Gastrocnemius medialis (tissue), 4 donors: Measurements from ENCODE around the gene RASGEF1B. TPM values are rescaled to one million over a fixed set of nuclear protein-coding genes. Genes with fewer than 3 reads are reported as not detected.

Experiments
- ATAC-seq, 2 donors: fragments of 150-250 bp; one replicate each; pipeline ENCODE4 v1.9.1; 2016
- DNase-seq, 2 donors: peaks; one replicate each; pipeline ENCODE4 v3.0.0-alpha.2; 2019
- H3K27ac ChIP-seq, 4 donors: fragments of 200-600 bp; sonication (generic); 1 replicate in 1 of 4; 2 replicates in 3 of 4; pipeline ENCODE4 v1.5.1; 2016 to 2018; ENCODE audit warnings: mild to moderate bottlenecking in 2 of 4, moderate library complexity in 1 of 4
- H3K27me3 ChIP-seq, 3 donors: fragments of 200-600 bp; sonication (generic) in 2 of 3; 1 replicate in 1 of 3; 2 replicates in 2 of 3; pipeline versions ENCODE4 v1.5.1 to v1.6.0; 2016 to 2019; ENCODE audit warnings: mild to moderate bottlenecking in 1 of 3, moderate library complexity in 1 of 3
- H3K36me3 ChIP-seq, 2 donors: fragments of 200-600 bp; sonication (generic) in 1 of 2; one replicate each; pipeline ENCODE4 v1.5.1; 2017 to 2018
- H3K4me1 ChIP-seq, 2 donors: fragments of 200-600 bp; sonication (generic) in 1 of 2; one replicate each; pipeline ENCODE4 v1.5.1; 2016 to 2017; ENCODE audit warnings: mild to moderate bottlenecking in 2 of 2
- H3K4me3 ChIP-seq, 4 donors: fragments of 200-600 bp; sonication (generic) in 3 of 4; 1 replicate in 1 of 4; 2 replicates in 3 of 4; pipeline ENCODE4 v1.5.1; 2016 to 2019; ENCODE audit warnings: mild to moderate bottlenecking in 2 of 4
- H3K9me3 ChIP-seq, 3 donors: fragments of 200-600 bp; sonication (generic) in 2 of 3; 1 replicate in 1 of 3; 2 replicates in 2 of 3; pipeline ENCODE4 v1.5.1; 2016 to 2019
- POLR2A ChIP-seq, 2 donors: fragments of 450-650 bp; IDR thresholded peaks; one replicate each; pipeline ENCODE4 v1.6.1; 2017; ENCODE audit warnings: antibody characterized with exemption in 2 of 2, mild to moderate bottlenecking in 2 of 2, moderate library complexity in 2 of 2
- in situ Hi-C, 4 donors: fragments of 200-750 bp; cut with MboI; loops; one replicate each; pipeline versions ENCODE4 v1.15.0 to v1.8.0; 2017; ENCODE audit warnings: low sequenced_read_pairs in 4 of 4
- intact Hi-C: fragments of 100-400 bp; cut with DNase I; formaldehyde crosslinking; loops from one replicate; pipeline ENCODE4 v1.15.1; 2023; ENCODE audit warnings: low total_unique reads
- total RNA-seq, 4 donors: library from RNA; depleted of rRNA; stranded (reverse); fragments of >200 nt; gene quantifications; one replicate each; pipeline versions ENCODE4 v1.1.0 to v1.2.3, GENCODE V29; 2016
- TF ChIP-seq, protein P1 (sequence below), 5 experiments: fragments of 450-650 bp in 3 of 5; fragments of 200-600 bp in 2 of 5; sonication (generic) in 2 of 5; IDR thresholded peaks in 4 of 5; conservative IDR thresholded peaks in 1 of 5; 1 replicate in 4 of 5; 2 replicates in 1 of 5; pipeline ENCODE4 v1.5.1; 2016 to 2019; ENCODE audit warnings: antibody characterized with exemption in 5 of 5, mild to moderate bottlenecking in 3 of 5, moderate library complexity in 3 of 5

Gene RASGEF1B
- total RNA-seq, 4 donors from 2014 or later = 1.9 to 6.0 (median 5.2) TPM

GRCh38 chr4:81399306-81400086 lies 72.2 kb downstream of the RASGEF1B start:
- H3K36me3 ChIP-seq = no peaks in the 10 kb centered on the region
- no peak for ATAC-seq
- intact Hi-C loops = loop anchor here (10.0 kb wide), 1 partner anchor 805 kb away; no protein-coding TSS in a partner anchor
- DNase-seq = no peak
- H3K4me3 ChIP-seq = no peak overlapping the region
- H3K9me3 ChIP-seq = no peaks in the 10 kb centered on the region
- no peaks in the 10 kb centered on the region for H3K4me1 ChIP-seq
- H3K27ac ChIP-seq = no peak overlapping the region
- in situ Hi-C loops = loop anchor here in 1 of 4 donors (10.0 kb wide), 1 partner anchor 875 kb away; no protein-coding TSS in a partner anchor
- no peaks in the 10 kb centered on the region for H3K27me3 ChIP-seq
- TF ChIP-seq, protein P1, sequence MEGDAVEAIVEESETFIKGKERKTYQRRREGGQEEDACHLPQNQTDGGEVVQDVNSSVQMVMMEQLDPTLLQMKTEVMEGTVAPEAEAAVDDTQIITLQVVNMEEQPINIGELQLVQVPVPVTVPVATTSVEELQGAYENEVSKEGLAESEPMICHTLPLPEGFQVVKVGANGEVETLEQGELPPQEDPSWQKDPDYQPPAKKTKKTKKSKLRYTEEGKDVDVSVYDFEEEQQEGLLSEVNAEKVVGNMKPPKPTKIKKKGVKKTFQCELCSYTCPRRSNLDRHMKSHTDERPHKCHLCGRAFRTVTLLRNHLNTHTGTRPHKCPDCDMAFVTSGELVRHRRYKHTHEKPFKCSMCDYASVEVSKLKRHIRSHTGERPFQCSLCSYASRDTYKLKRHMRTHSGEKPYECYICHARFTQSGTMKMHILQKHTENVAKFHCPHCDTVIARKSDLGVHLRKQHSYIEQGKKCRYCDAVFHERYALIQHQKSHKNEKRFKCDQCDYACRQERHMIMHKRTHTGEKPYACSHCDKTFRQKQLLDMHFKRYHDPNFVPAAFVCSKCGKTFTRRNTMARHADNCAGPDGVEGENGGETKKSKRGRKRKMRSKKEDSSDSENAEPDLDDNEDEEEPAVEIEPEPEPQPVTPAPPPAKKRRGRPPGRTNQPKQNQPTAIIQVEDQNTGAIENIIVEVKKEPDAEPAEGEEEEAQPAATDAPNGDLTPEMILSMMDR (IDR thresholded peaks at IDR 0.05 in 4 of 5, conservative IDR thresholded peaks at IDR 0.05 in 1 of 5) = no peak
- no peak for TF ChIP-seq POLR2A (IDR thresholded peaks at IDR 0.05)

GRCh38 chr4:81398379-81398778 lies 73.3 kb downstream of the RASGEF1B start:
- DNase-seq = no peak
- no peaks in the 10 kb centered on the region for H3K9me3 ChIP-seq
- no peaks in the 10 kb centered on the region for H3K36me3 ChIP-seq
- no peaks in the 10 kb centered on the region for H3K27me3 ChIP-seq
- in situ Hi-C loops (no loop called here), intact Hi-C loops (no loop called here)
- H3K27ac ChIP-seq = no peak overlapping the region
- no peak for ATAC-seq
- H3K4me1 ChIP-seq = no peaks in the 10 kb centered on the region
- TF ChIP-seq, protein P1 (IDR thresholded peaks at IDR 0.05 in 4 of 5, conservative IDR thresholded peaks at IDR 0.05 in 1 of 5) = no peak
- no peak for TF ChIP-seq POLR2A (IDR thresholded peaks at IDR 0.05)
- no peak overlapping the region for H3K4me3 ChIP-seq

- DNase-seq (no peak), ATAC-seq (no peak)
- Histone ChIP-seq H3K9me3 (no peaks in the 10 kb centered on the region), H3K4me1 (no peaks in the 10 kb centered on the region), H3K4me3 (no peak overlapping the region), H3K36me3 (no peaks in the 10 kb centered on the region), H3K27ac (no peak overlapping the region), H3K27me3 (no peaks in the 10 kb centered on the region)
- in situ Hi-C loops = no loop called here
- intact Hi-C loops = no loop called here
- no peak for TF ChIP-seq POLR2A (IDR thresholded peaks at IDR 0.05)
Measured at GRCh38 chr4:81397635-81398034, 74.1 kb downstream of the RASGEF1B start.

DNA sequence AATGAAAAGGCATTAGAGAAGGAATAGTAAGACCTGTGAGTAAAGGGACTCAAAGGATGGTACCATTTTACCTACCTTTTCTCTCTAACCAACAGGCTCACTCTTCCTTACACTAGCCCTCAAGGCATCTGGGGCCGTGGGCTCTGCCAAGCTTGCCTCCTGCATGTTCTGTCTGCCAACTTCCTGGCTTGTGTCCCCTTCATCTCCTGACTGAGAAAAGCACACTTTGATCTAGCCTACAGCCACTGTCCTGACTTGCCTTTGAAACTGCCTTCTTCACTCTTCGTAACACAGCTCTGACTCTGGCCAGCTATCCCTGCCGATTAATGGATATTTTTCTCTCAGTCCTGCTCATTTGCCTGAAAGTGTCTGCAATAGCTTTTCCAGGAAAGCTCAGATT lies 76.5 kb downstream of the RASGEF1B start:
- no peaks in the 10 kb centered on the region for H3K9me3 ChIP-seq
- intact Hi-C loops (no loop called here), in situ Hi-C loops (no loop called here)
- DNase-seq (no peak), ATAC-seq (no peak)
- no peak for TF ChIP-seq POLR2A (IDR thresholded peaks at IDR 0.05)
- TF ChIP-seq, protein P1 (IDR thresholded peaks at IDR 0.05 in 4 of 5, conservative IDR thresholded peaks at IDR 0.05 in 1 of 5) = no peak
- no peaks in the 10 kb centered on the region for H3K27me3 ChIP-seq
- H3K4me1 ChIP-seq = no peaks in the 10 kb centered on the region
- no peak overlapping the region for H3K4me3 ChIP-seq
- no peaks in the 10 kb centered on the region for H3K36me3 ChIP-seq
- no peak overlapping the region for H3K27ac ChIP-seq

- no peak for ATAC-seq
- intact Hi-C loops (no loop called here), in situ Hi-C loops (no loop called here)
- H3K4me1 ChIP-seq = no peaks in the 10 kb centered on the region
- DNase-seq = no peak
- no peak overlapping the region for H3K4me3 ChIP-seq
- H3K9me3 ChIP-seq = no peaks in the 10 kb centered on the region
- H3K27me3 ChIP-seq = no peaks in the 10 kb centered on the region
- no peak for TF ChIP-seq POLR2A (IDR thresholded peaks at IDR 0.05)
- TF ChIP-seq, protein P1 (IDR thresholded peaks at IDR 0.05 in 4 of 5, conservative IDR thresholded peaks at IDR 0.05 in 1 of 5) = no peak
- H3K36me3 ChIP-seq = no peaks in the 10 kb centered on the region
- H3K27ac ChIP-seq = no peak overlapping the region
Measured at GRCh38 chr4:81392164-81392563, 79.5 kb downstream of the RASGEF1B start.
